K562 (cell line): ENCODE results near the gene LMOD1. TPM values are rescaled to one million over a fixed set of nuclear protein-coding genes. Genes with fewer than 3 reads are reported as not detected.

Experiments
- ARNT ChIP-seq, 2 experiments: fragments of 450-650 bp; IDR thresholded peaks; 2 replicates each; pipeline ENCODE4 v1.6.1; 2016; ENCODE audit warnings: mild to moderate bottlenecking in 1 of 2
- BACH1 ChIP-seq: fragments of 200-800 bp; sonication (Bioruptor generic); IDR thresholded peaks from 2 replicates; pipeline ENCODE4 v1.6.1; 2016; ENCODE audit warnings: missing genetic modification characterization, missing compliant biosample characterization
- CTBP1 ChIP-seq: fragments of 450-650 bp; IDR thresholded peaks from 2 replicates; pipeline ENCODE4 v1.6.1; 2016; ENCODE audit warnings: borderline replicate concordance
- ELF1 ChIP-seq: fragments of 200-800 bp; sonication (Bioruptor generic); IDR thresholded peaks from 2 replicates; pipeline ENCODE4 v1.6.1; 2016; ENCODE audit warnings: missing genetic modification characterization, missing compliant biosample characterization
- ERF ChIP-seq: fragments of 450-650 bp; formaldehyde crosslinking; IDR thresholded peaks from 2 replicates; pipeline ENCODE4 v1.4.0; 2020; ENCODE audit warnings: mild to moderate bottlenecking, mixed read lengths
- HSF4 ChIP-seq: fragments of 250-450 bp; sonication (Bioruptor Pico); IDR thresholded peaks from 2 replicates; pipeline ENCODE4 v2.1.2; 2022; ENCODE audit warnings: mild to moderate bottlenecking, moderate library complexity, borderline replicate concordance
- JUN ChIP-seq, 2 experiments: sonication (generic) in 1 of 2; formaldehyde crosslinking in 1 of 2; IDR thresholded peaks; 2 replicates each; pipeline versions ENCODE4 v1.6.1 to v1.8.0; 2012 to 2022; ENCODE audit warnings: borderline replicate concordance in 2 of 2, mild to moderate bottlenecking in 2 of 2, improper control_type of control experiment in 1 of 2, low read depth in 1 of 2, low read length in 1 of 2, missing genetic modification reagents in 1 of 2
- KAT7 ChIP-seq: sonication (generic); formaldehyde crosslinking; IDR thresholded peaks from 2 replicates; pipeline ENCODE4 v1.8.0; 2022; ENCODE audit warnings: missing genetic modification reagents, mild to moderate bottlenecking, borderline replicate concordance
- POLR2G ChIP-seq: fragments of 200-400 bp; formaldehyde crosslinking; IDR thresholded peaks from 2 replicates; pipeline ENCODE4 v1.6.1; 2017; ENCODE audit warnings: low read depth, mild to moderate bottlenecking, antibody characterized with exemption, low read length, moderate library complexity
- RB1 ChIP-seq: fragments of 450-650 bp; IDR thresholded peaks from 2 replicates; pipeline ENCODE4 v1.6.1; 2017; ENCODE audit warnings: low read depth, mild to moderate bottlenecking
- SMAD3 ChIP-seq: fragments of 450-650 bp; formaldehyde crosslinking; conservative IDR thresholded peaks from 2 replicates; pipeline ENCODE4 v1.4.0; 2020; ENCODE audit warnings: mild to moderate bottlenecking
- ZBTB33 ChIP-seq: sonication (generic); formaldehyde crosslinking; IDR thresholded peaks from 2 replicates; pipeline ENCODE4 v1.8.1; 2023; ENCODE audit warnings: mild to moderate bottlenecking, missing genetic modification reagents
- ZNF140 ChIP-seq: fragments of 250-450 bp; sonication (Bioruptor Pico); IDR thresholded peaks from 2 replicates; pipeline ENCODE4 v1.8.0; 2021; ENCODE audit warnings: moderate library complexity, mild to moderate bottlenecking, inconsistent platforms
- ZNF316 ChIP-seq: fragments of 450-650 bp; IDR thresholded peaks from 2 replicates; pipeline ENCODE4 v1.6.1; 2016
- ZNF347 ChIP-seq: fragments of 450-650 bp; formaldehyde crosslinking; IDR thresholded peaks from 2 replicates; pipeline ENCODE4 v1.4.0; 2020; ENCODE audit warnings: low read depth, mild to moderate bottlenecking, moderate library complexity
- ZNF41 ChIP-seq: fragments of 250-450 bp; sonication (Bioruptor Pico); conservative IDR thresholded peaks from 2 replicates; pipeline ENCODE4 v1.4.0; 2020; ENCODE audit warnings: mild to moderate bottlenecking
- polyA plus RNA-seq, 8 experiments: library from polyadenylated mRNA; depleted of rRNA in 4 of 8; stranded (reverse) in 5 of 8; unstranded in 3 of 8; fragments of >200 nt; fragmentation: Nextera tagmentation in 2 of 8; fragmentation: Illumina TruSeq in 1 of 8; extraction: Ambion mirVana in 2 of 8; extraction: Trizol in 1 of 8; gene quantifications; 2 replicates each; pipeline versions ENCODE4 v1.2.1 to v1.2.3, GENCODE V29; 2011 to 2014; ENCODE audit warnings: inconsistent platforms in 1 of 8, missing spikeins in 1 of 8
- total RNA-seq, 7 experiments: library from RNA; depleted of rRNA in 6 of 7; stranded (reverse); fragments of >200 nt in 6 of 7; fragmentation: Illumina TruSeq in 2 of 7; extraction: Trizol in 2 of 7; gene quantifications; 2 replicates each; pipeline versions ENCODE4 v1.2.1 to v1.2.3, GENCODE V29; 2011 to 2021; ENCODE audit warnings: low replicate concordance in 1 of 7
- TF ChIP-seq, protein P1 (sequence below): fragments of 250-450 bp; sonication (Bioruptor Pico); IDR thresholded peaks from 2 replicates; pipeline ENCODE4 v1.4.0; 2020
- TF ChIP-seq, protein P2 (sequence below): fragments of 250-450 bp; sonication (Bioruptor Pico); IDR thresholded peaks from 2 replicates; pipeline ENCODE4 v1.8.0; 2021; ENCODE audit warnings: moderate library complexity, mild to moderate bottlenecking, inconsistent platforms

Gene LMOD1
- total and polyA plus RNA-seq, 9 of the 15 experiments (the other 6 are each of a cell fraction or from before 2014, with no cell fraction given) = 0.03 to 0.54 (median 0.38) TPM; not detected in 1

DNA sequence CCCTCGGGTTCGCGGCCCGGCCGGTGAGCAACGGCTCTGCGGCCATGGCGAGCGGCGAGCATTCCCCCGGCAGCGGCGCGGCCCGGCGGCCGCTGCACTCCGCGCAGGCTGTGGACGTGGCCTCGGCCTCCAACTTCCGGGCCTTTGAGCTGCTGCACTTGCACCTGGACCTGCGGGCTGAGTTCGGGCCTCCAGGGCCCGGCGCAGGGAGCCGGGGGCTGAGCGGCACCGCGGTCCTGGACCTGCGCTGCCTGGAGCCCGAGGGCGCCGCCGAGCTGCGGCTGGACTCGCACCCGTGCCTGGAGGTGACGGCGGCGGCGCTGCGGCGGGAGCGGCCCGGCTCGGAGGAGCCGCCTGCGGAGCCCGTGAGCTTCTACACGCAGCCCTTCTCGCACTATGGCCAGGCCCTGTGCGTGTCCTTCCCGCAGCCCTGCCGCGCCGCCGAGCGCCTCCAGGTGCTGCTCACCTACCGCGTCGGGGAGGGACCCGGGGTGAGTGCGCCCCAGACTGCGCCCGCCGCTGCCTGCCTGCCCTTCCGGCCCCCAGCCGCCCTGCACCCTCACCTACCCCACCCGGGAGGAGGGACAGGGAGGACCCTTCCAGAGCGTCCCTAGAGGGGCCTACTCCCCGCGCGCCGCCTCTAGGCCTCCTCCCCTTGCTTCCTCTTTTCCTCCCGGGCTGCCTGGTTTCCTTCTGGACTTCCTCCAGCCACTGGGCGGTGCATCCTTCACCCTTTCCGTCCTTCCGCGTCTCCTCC lies 36.5 kb upstream of the LMOD1 start, which contains the start of gene RNPEP (continued):
- TF ChIP-seq, protein P1, sequence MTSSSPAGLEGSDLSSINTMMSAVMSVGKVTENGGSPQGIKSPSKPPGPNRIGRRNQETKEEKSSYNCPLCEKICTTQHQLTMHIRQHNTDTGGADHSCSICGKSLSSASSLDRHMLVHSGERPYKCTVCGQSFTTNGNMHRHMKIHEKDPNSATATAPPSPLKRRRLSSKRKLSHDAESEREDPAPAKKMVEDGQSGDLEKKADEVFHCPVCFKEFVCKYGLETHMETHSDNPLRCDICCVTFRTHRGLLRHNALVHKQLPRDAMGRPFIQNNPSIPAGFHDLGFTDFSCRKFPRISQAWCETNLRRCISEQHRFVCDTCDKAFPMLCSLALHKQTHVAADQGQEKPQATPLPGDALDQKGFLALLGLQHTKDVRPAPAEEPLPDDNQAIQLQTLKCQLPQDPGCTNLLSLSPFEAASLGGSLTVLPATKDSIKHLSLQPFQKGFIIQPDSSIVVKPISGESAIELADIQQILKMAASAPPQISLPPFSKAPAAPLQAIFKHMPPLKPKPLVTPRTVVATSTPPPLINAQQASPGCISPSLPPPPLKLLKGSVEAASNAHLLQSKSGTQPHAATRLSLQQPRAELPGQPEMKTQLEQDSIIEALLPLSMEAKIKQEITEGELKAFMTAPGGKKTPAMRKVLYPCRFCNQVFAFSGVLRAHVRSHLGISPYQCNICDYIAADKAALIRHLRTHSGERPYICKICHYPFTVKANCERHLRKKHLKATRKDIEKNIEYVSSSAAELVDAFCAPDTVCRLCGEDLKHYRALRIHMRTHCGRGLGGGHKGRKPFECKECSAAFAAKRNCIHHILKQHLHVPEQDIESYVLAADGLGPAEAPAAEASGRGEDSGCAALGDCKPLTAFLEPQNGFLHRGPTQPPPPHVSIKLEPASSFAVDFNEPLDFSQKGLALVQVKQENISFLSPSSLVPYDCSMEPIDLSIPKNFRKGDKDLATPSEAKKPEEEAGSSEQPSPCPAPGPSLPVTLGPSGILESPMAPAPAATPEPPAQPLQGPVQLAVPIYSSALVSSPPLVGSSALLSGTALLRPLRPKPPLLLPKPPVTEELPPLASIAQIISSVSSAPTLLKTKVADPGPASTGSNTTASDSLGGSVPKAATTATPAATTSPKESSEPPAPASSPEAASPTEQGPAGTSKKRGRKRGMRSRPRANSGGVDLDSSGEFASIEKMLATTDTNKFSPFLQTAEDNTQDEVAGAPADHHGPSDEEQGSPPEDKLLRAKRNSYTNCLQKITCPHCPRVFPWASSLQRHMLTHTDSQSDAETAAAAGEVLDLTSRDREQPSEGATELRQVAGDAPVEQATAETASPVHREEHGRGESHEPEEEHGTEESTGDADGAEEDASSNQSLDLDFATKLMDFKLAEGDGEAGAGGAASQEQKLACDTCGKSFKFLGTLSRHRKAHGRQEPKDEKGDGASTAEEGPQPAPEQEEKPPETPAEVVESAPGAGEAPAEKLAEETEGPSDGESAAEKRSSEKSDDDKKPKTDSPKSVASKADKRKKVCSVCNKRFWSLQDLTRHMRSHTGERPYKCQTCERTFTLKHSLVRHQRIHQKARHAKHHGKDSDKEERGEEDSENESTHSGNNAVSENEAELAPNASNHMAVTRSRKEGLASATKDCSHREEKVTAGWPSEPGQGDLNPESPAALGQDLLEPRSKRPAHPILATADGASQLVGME (CRISPR knock-in tag) = peak; percentile 72
- TF ChIP-seq ZNF41 (no peak), BACH1 (no peak), ZNF140 (CRISPR knock-in tag) (no peak), POLR2G (peak; percentile 89), SMAD3 (CRISPR knock-in tag) (no peak), ELF1 (tag) (peak; percentile 71), ZNF316 (no peak), RB1 (peak; percentile 57; the same call in 1 of the 2 replicates), JUN (IDR thresholded peaks at IDR 0.05; ENCODE audit: borderline replicate concordance, low read depth, low read length) (no peak), JUN (CRISPR knock-in tag; IDR thresholded peaks at IDR 0.05; ENCODE audit: borderline replicate concordance) (peak; percentile 60; the same call in 1 of the 2 replicates), KAT7 (CRISPR knock-in tag) (0 out of 2 replicates have a peak, but pooled peaks have one; percentile 40), HSF4 (no peak), ZBTB33 (CRISPR knock-in tag) (peak; percentile 74; the same call in 1 of the 2 replicates), CTBP1 (peak; percentile 95), ZNF347 (CRISPR knock-in tag) (no peak), ARNT (IDR thresholded peaks at IDR 0.05) (no peak), ERF (CRISPR knock-in tag) (peak; percentile 94)
- TF ChIP-seq, protein P2, sequence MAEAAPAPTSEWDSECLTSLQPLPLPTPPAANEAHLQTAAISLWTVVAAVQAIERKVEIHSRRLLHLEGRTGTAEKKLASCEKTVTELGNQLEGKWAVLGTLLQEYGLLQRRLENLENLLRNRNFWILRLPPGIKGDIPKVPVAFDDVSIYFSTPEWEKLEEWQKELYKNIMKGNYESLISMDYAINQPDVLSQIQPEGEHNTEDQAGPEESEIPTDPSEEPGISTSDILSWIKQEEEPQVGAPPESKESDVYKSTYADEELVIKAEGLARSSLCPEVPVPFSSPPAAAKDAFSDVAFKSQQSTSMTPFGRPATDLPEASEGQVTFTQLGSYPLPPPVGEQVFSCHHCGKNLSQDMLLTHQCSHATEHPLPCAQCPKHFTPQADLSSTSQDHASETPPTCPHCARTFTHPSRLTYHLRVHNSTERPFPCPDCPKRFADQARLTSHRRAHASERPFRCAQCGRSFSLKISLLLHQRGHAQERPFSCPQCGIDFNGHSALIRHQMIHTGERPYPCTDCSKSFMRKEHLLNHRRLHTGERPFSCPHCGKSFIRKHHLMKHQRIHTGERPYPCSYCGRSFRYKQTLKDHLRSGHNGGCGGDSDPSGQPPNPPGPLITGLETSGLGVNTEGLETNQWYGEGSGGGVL (CRISPR knock-in tag) = no peak
